ENCODE data around the gene CELF1.

- TF ChIP-seq CTCF (IDR thresholded peaks at IDR 0.05) (no peak), POLR2A (IDR thresholded peaks at IDR 0.05) (no peak)
These were observed 74.1 kb downstream of the CELF1 start for GRCh38 chr11:47478651-47479329.
